ENCODE data around the gene MRPL28.
"Not testable (repeated sequence)": the region's sequence is repeated elsewhere in the genome, so short reads cannot be mapped to it uniquely, and the experiment has no call there.

MRPL28 gene

GRCh38 chr16:370443-370842 is at the start of gene MRPL28:
TSS of gene MRPL28 (minus strand) at chr16:370538. CDS start at chr16:370218, 320 bp downstream.
- peak within 1 kb of the TSS; percentile 47 for H3K27ac ChIP-seq (ENCODE audit: poor library complexity, severe bottlenecking)
- H3K4me1 ChIP-seq (ENCODE audit: insufficient read depth, poor library complexity, severe bottlenecking), result peaks cover 2% of the 10 kb centered on the region
- H3K9me3 ChIP-seq (ENCODE audit: severe bottlenecking), result no peaks in the 10 kb centered on the region
- peaks cover 22% of the 10 kb centered on the region for H3K36me3 ChIP-seq (ENCODE audit: low read depth)
- no peaks in the 10 kb centered on the region for H3K27me3 ChIP-seq (ENCODE audit: insufficient read depth, poor library complexity, severe bottlenecking)
- peak within 1 kb of the TSS; percentile 16 for H3K4me3 ChIP-seq (ENCODE audit: severe bottlenecking)
- TF ChIP-seq CTCF (IDR thresholded peaks at IDR 0.05; ENCODE audit: poor library complexity, severe bottlenecking), result no peak
- peak; percentile 89 for DNase-seq (ENCODE audit: low spot score)
- ATAC-seq (ENCODE audit: low read depth), result peak; percentile 92

GRCh38 chr16:415170-415498 is 44.8 kb upstream of the MRPL28 start:
- H3K36me3 ChIP-seq (ENCODE audit: low read depth); H3K27me3 ChIP-seq (ENCODE audit: insufficient read depth, poor library complexity, severe bottlenecking); DNase-seq (ENCODE audit: low spot score); H3K9me3 ChIP-seq (ENCODE audit: severe bottlenecking); H3K27ac ChIP-seq (ENCODE audit: poor library complexity, severe bottlenecking); H3K4me3 ChIP-seq (ENCODE audit: severe bottlenecking); ATAC-seq (ENCODE audit: low read depth); H3K4me1 ChIP-seq (ENCODE audit: insufficient read depth, poor library complexity, severe bottlenecking): not testable (repeated sequence)

- peak; percentile 28; the same call in 1 of the 3 replicates for ATAC-seq (ENCODE audit: low read depth)
- no peaks in the 10 kb centered on the region; the same call in 1 of the 2 replicates for H3K36me3 ChIP-seq (ENCODE audit: low read depth)
- H3K4me1 ChIP-seq (ENCODE audit: insufficient read depth, poor library complexity, severe bottlenecking), result no peaks in the 10 kb centered on the region
- DNase-seq (ENCODE audit: low spot score), result no peak
- TF ChIP-seq CTCF (IDR thresholded peaks at IDR 0.05; ENCODE audit: poor library complexity, severe bottlenecking), result no peak
- H3K4me3 ChIP-seq (ENCODE audit: severe bottlenecking), result no peak overlapping the region
- no peaks in the 10 kb centered on the region for H3K27me3 ChIP-seq (ENCODE audit: insufficient read depth, poor library complexity, severe bottlenecking)
- H3K27ac ChIP-seq (ENCODE audit: poor library complexity, severe bottlenecking), result no peak overlapping the region
- no peaks in the 10 kb centered on the region for H3K9me3 ChIP-seq (ENCODE audit: severe bottlenecking)
Measured at GRCh38 chr16:414395-415169, 44.2 kb upstream of the MRPL28 start.

- H3K27me3 ChIP-seq (ENCODE audit: insufficient read depth, poor library complexity, severe bottlenecking), result no peaks in the 10 kb centered on the region
- no peaks in the 10 kb centered on the region for H3K4me1 ChIP-seq (ENCODE audit: insufficient read depth, poor library complexity, severe bottlenecking)
- H3K4me3 ChIP-seq (ENCODE audit: severe bottlenecking), result no peak overlapping the region
- H3K27ac ChIP-seq (ENCODE audit: poor library complexity, severe bottlenecking), result no peak overlapping the region
- H3K36me3 ChIP-seq (ENCODE audit: low read depth), result peaks cover 4% of the 10 kb centered on the region; the same call in 1 of the 2 replicates
- ATAC-seq (ENCODE audit: low read depth) (no peak), DNase-seq (ENCODE audit: low spot score) (no peak)
- H3K9me3 ChIP-seq (ENCODE audit: severe bottlenecking), result no peaks in the 10 kb centered on the region
- TF ChIP-seq CTCF (IDR thresholded peaks at IDR 0.05; ENCODE audit: poor library complexity, severe bottlenecking), result no peak
Measured at GRCh38 chr16:411576-412265, 41.4 kb upstream of the MRPL28 start.

- no peak for ATAC-seq (ENCODE audit: low read depth)
Measured at GRCh38 chr16:410516-411178, 40.3 kb upstream of the MRPL28 start.

More at GRCh38 chr16:410516-411178, 40.3 kb upstream of the MRPL28 start:
- Histone ChIP-seq H3K9me3 (ENCODE audit: severe bottlenecking) (no peaks in the 10 kb centered on the region), H3K4me3 (ENCODE audit: severe bottlenecking) (no peak overlapping the region), H3K27ac (ENCODE audit: poor library complexity, severe bottlenecking) (no peak overlapping the region), H3K36me3 (ENCODE audit: low read depth) (peaks cover 4% of the 10 kb centered on the region; the same call in 1 of the 2 replicates), H3K27me3 (ENCODE audit: insufficient read depth, poor library complexity, severe bottlenecking) (no peaks in the 10 kb centered on the region), H3K4me1 (ENCODE audit: insufficient read depth, poor library complexity, severe bottlenecking) (no peaks in the 10 kb centered on the region)
- DNase-seq (ENCODE audit: low spot score), result no peak
- no peak for TF ChIP-seq CTCF (IDR thresholded peaks at IDR 0.05; ENCODE audit: poor library complexity, severe bottlenecking)

Measured in RWPE2 (cell line).